GM21737 (cell line): ENCODE measurements around the gene ANKS1B.
"Not testable (repeated sequence)": the region's sequence is repeated elsewhere in the genome, so short reads cannot be mapped to it uniquely, and the experiment has no call there.

Source experiments
- ATAC-seq: cut with Tn5 transposase; IDR thresholded peaks from one replicate; pipeline ENCODE4 v1.9.1; 2021; ENCODE audit warnings: mild to moderate bottlenecking, moderate library complexity; ENCODE audit not compliant: unreplicated experiment

The ANKS1B gene

DNA sequence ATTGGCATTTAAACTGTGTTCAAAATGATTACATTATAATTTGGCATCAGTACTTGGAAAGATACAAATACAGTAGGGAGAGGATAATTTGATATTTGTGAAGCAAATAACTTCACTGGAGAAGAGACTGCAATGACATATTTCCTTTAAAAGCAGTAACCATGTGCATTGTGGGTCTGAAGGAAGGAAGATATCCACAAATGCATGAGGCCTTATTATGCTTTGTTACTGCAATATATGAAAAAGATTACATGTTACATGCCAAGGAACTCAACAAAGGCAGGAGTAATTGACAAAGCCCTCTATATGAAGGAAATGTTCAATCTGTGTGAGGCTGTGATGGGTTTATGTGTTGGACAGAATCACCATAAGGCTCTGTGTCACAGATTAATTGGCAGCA is 948.2 kb downstream of the ANKS1B start:
- no peak for ATAC-seq

- no peak for ATAC-seq
Measured at GRCh38 chr12:99035803-99036202, 948.9 kb downstream of the ANKS1B start.

DNA sequence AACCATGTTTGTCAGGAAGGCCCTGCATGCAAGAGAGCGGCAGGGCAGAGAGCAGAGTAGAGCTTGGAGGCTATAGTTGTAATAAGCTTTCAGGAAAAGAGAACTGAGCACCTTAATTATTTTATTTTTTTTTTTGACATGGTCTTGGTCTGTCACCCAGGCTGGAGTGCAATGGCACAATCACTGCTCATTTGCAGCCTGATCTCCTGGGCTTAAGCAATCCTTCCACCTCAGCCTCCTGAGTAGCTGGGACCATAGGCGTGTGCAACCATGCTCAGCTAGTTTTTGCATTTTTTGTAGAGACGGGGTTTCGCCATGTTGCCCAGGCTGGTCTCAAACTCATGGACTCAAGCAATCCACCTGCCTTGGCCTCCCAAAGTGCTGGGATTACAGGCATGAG is 950.5 kb downstream of the ANKS1B start:
- ATAC-seq: not testable (repeated sequence)

- no peak for ATAC-seq
Measured at GRCh38 chr12:99029511-99030271, 955.0 kb downstream of the ANKS1B start.

DNA sequence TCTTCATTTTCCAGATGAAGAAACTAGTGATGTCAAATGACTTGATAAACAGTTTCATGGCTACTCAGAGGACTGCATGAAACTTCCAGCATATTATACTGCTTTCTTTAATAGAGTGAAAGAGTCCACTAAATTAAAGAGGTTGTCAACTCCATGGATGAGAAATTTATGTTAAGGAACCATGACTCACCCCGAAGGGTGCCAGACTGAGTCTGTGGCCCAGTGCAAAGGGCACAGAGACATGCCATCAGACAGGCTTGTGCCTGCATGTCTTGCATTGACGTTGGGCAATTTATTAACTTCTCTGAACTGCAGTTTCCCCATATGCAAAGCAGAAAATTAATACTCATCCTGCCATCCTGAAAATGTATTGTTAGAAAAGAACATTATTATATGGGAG is 957.3 kb downstream of the ANKS1B start:
- ATAC-seq: no peak

DNA sequence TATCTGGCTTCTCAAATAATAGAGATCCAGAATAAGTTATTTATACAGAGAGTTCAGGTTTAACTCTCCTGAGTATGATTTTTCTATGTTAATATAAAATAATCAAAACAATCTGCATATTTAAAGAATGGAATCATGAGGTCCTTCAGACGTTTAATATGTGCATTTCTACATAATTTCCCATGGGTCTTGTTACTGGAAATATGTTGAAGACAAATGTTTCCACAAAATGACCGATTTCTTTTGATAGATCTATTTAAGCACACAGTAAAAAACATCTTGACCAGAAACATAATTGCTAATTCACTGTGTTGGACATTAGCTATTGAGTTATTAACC is 957.7 kb downstream of the ANKS1B start:
- ATAC-seq: no peak

GRCh38 chr12:99026332-99027054 is 958.2 kb downstream of the ANKS1B start:
- ATAC-seq: peak; percentile 58

- ATAC-seq: no peak
Measured at GRCh38 chr12:99024870-99025269, 959.9 kb downstream of the ANKS1B start.

DNA sequence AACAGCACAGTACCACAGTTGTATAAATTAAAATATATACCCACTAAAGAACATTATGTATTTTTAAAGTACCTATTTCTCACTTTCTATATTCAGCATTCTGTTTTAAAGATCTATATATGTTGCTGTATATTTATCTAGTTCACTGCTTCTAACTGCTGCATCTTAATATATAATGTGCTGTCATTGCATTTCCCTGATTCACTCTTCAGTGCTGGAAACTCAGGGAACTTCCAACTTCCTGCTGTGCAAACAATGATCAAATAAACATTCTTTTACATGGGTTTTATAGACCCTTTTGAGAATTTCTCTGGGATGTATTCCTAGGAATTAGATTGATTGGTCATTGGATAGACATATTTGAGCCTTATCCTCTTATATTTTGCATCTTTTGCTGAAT is 960.5 kb downstream of the ANKS1B start:
- no peak for ATAC-seq

- ATAC-seq: no peak
Measured at GRCh38 chr12:99020871-99021270, 963.9 kb downstream of the ANKS1B start.

- no peak for ATAC-seq
Measured at GRCh38 chr12:99019798-99020197, 964.9 kb downstream of the ANKS1B start.

DNA sequence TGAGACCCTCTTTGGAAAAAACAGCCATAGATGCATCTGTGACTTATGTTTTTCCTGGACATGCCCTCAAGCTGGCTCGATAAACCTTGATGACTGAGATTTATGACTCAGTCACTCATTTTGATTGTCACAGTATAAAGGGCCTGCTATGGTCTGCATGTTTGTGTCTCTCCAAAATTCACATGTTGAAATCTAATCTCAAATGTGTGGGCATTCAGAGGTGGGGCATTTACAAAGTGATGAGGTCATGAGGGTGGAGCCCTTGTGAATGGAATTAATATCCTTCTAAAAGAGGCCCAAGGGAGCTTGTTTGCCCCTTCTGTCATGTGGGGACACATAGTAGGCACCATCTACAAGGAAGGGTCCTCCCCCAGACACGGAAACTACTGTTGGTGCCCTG is 966.8 kb downstream of the ANKS1B start:
- ATAC-seq: no peak

GRCh38 chr12:99009654-99010296 is 975.0 kb downstream of the ANKS1B start:
- ATAC-seq: no peak

DNA sequence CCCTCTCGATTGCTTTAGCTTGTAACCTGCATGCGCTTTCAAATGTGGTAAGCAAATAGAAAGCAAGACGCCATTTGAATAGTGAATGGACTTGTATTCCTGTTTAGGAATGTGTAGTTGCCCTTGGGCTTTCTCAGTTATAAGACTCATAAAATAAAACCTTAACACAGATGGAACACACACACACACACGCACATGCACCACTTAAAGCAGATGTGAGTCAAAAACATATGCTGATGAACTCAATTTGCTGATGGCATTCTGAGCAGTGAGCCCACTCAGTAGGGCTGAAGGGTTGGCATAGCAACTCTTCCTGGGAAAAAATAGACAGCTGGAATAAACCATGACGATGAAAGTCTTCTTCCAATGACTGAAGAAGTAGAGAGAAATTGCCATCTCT is 979.1 kb downstream of the ANKS1B start:
- ATAC-seq: no peak

DNA sequence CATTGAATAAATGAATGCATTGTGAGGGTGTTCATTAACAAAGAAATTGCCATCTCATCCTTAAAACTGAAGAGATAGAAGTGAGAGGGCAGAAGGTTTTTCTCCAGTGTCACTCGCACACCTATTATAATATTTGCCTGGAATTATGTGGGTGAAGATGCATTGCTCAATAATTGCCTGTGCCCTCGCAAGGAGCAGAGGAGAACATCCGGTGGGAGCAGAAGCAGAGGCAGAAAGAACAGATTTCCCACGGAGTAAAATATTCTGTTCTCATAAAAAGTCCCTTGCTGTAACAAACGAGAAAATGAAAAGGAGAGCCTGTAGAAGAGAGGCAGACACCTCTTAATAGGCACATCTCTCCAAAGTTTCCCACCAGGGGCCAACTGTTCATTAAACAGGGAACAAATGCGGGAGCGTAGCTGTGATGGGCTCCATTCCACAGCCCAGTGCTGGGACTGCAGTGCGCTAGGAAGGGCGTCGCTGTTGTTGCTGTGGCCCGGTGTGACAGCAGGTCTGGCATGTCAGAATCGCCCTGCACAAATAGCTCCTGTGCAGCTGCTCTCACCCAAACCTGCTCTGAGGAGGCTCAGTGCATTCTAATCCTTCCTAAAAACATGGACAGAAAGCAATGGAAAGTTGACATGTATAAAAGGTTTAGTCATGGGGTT is 979.8 kb downstream of the ANKS1B start:
- no peak for ATAC-seq

- ATAC-seq: no peak
Measured at GRCh38 chr12:99002731-99003130, 982.0 kb downstream of the ANKS1B start.

- ATAC-seq: no peak
Measured at GRCh38 chr12:99002156-99002555, 982.6 kb downstream of the ANKS1B start.

- no peak for ATAC-seq
Measured at GRCh38 chr12:98999559-98999958, 985.2 kb downstream of the ANKS1B start.

DNA sequence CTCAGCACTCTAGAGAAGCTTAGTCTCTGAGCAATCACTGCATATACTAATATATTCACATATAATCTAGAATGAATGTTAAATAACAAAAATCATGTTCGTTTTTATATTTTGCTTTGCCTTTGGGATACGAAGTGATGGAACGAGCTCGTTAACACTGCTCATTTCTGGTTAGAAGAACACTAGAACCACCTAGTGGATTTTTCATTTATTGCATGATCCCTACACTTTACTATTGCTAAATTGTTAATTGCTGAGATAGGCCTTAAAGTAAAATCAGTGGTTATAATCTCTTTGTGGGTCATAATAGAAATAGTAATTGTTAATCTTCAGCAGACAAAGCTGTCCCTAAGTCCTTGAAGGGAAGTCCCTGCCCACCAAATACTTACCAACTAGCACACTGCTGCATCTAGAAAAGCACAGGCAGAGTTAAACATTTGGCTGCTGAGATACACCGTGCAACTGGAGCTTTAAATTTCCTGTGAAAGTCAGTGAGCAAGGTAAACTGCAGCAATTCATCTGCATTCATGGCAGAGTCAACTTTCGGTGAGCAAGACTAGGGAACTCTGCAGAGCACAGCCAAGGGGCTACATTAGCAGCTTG is 985.9 kb downstream of the ANKS1B start:
- peak; percentile 79 for ATAC-seq

DNA sequence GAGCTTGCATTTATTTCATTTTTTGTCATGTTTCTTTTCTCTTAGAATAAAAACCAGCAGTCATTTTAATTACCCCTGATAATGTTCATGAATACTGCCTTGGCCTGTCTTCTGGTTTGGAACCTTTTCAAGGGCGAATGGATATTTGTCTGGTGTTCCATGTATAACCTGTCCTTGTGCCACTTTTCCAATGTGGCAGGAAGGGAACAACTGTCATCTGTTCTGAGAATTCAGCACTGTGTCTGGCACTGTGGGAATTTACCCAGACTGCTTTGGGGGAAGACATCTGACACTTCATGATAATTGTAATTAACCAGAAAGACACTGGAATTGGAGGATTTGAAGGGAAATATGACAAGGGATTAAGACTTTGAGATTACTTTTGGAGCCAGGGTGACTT is 986.8 kb downstream of the ANKS1B start:
- no peak for ATAC-seq

- ATAC-seq: no peak
Measured at GRCh38 chr12:98990648-98991047, 994.1 kb downstream of the ANKS1B start.
